Stimulated activated naive CD8-positive, alpha-beta T cell treated with anti-CD3 and anti-CD28 coated beads, Interleukin-15, amount 100 ng/mL, for 72 hours (primary cell): ENCODE results near the gene RELL1.
A peak's percentile ranks its signal among the peaks of the same experiment; 100 is the strongest.

Source experiments
- ATAC-seq: fragments of 150-1000 bp; cut with Tn5 transposase; 2 replicates; pipeline ENCODE4 v1.10.0; 2021; ENCODE audit warnings: mild to moderate bottlenecking, moderate library complexity
- DNase-seq, 2 donors: peaks; one replicate each; pipeline ENCODE4 v3.0.0; 2021 to 2022
- H3K27ac Mint-ChIP-seq, 2 donors: one replicate each; pipeline ENCODE4 v1.8.0; 2022; ENCODE audit warnings: mild to moderate bottlenecking in 2 of 2, mixed read lengths in 2 of 2, moderate library complexity in 2 of 2
- H3K27me3 Mint-ChIP-seq: one replicate; pipeline ENCODE4 v1.8.0; 2022; ENCODE audit warnings: mixed read lengths
- H3K4me1 Mint-ChIP-seq: one replicate; pipeline ENCODE4 v1.8.0; 2022; ENCODE audit warnings: mild to moderate bottlenecking, mixed read lengths
- H3K4me3 Mint-ChIP-seq, 2 donors: one replicate each; pipeline ENCODE4 v1.8.0; 2022; ENCODE audit warnings: mild to moderate bottlenecking in 2 of 2, mixed read lengths in 2 of 2, moderate library complexity in 1 of 2
- H3K9me3 Mint-ChIP-seq, 2 donors: one replicate each; pipeline ENCODE4 v1.8.0; 2022; ENCODE audit warnings: mixed read lengths in 2 of 2

The RELL1 gene

DNA sequence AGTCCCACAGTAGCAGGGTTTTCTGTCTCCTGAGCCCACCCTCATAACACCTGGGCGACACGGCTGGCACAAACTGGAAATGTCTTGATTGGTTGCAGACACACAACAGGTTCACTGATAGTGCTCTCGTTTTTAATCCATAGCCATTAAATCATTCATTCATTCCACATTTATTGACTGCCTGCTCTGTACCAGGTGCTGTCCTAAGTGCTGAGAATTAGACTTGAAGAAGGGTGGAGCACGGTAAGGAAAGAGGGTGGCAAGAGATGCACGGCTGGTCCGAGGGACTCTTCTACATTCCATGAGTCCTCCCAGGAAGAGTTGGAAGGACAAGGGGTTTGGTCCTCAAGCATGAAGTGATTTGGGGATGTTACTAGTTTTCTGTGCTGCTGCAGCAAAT, 100.0 kb downstream of the RELL1 start:
- ATAC-seq (no peak), DNase-seq (no peak)
- H3K9me3 Mint-ChIP-seq, result peaks cover 6 to 14% of the 10 kb centered on the region in 2 donors
- no peak overlapping the region for H3K4me3 Mint-ChIP-seq
- no peak overlapping the region for H3K27ac Mint-ChIP-seq
- H3K27me3 Mint-ChIP-seq, result peaks cover 17% of the 10 kb centered on the region
- H3K4me1 Mint-ChIP-seq, result peaks cover 12% of the 10 kb centered on the region

DNA sequence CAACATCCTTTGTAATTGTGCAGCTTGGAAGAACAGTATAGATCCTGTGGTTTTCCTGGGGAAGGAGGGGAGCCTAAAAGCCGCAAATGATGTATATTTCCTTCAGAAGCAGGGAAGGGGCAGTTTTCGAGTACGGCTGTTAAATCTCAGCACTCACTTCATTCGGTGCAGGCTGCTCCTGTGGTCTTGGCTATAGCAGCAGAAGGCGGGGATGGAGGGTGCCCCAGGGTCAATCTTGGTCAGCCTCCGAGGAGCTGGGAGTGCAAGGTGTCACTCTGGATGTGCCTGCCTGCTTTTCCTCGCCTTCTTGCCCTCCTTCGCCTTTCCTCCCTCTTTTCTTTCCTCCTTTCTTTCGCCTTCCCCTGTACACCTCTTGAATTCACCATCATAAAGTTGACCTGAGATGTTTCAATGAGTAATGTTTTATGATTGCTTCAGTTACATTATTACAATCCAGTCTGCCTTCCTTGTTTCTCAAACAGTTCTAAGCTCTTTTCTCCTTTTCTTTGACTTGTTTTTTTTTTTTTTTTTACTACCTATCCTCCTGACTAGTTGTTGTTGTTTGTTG, 101.6 kb downstream of the RELL1 start:
- Mint-ChIP-seq H3K9me3 (peaks cover 12 to 22% of the 10 kb centered on the region in 2 donors), H3K27me3 (peaks cover 17% of the 10 kb centered on the region), H3K27ac (no peak overlapping the region), H3K4me1 (peaks cover 12% of the 10 kb centered on the region), H3K4me3 (no peak overlapping the region)
- DNase-seq, result no peak
- no peak for ATAC-seq

DNA sequence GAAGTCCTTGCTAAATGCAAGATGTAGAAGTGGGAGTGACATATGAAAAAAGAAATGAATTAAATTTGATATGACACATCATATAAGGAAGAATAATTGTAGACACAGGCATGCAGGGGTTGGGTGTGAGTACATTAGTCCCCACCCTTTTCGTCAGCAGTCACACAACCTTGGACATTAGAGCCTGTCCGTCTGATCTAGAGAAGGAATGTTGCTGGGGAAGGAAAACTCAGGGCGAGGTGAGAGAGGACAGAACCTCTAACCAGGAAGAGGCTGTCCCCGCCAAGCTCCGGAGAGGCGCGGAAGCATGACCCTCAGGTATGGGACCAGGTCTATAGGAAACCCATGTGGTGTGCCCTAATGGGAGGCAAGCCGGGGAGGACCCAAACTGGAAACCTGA, 102.1 kb downstream of the RELL1 start:
- no peak overlapping the region for H3K27ac Mint-ChIP-seq

DNA sequence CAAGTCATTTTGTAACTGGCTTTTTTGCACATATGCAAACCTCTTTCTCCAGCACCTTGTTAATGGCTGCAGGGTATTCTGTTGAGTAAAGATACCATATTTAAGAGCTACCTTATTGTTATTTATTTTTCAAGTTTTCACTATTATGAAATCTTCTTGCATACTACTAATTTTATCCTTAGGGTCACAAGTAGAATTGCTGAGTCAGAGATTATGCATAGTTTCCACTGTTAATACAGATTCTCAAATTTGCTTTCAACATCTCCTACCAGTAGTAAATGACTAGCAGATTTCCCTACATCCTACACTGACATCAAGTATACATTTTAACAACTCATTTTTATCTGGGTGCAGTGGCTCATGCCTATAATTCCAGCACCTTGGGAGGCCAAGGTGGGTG, 112.6 kb downstream of the RELL1 start:
- Mint-ChIP-seq H3K27ac (no peak overlapping the region), H3K9me3 (peaks cover 13 to 16% of the 10 kb centered on the region in 2 donors), H3K4me3 (no peak overlapping the region), H3K27me3 (no peaks in the 10 kb centered on the region), H3K4me1 (no peaks in the 10 kb centered on the region)
- ATAC-seq, result no peak
- DNase-seq, result no peak

More for the DNA sequence above, 102.1 kb downstream of the RELL1 start:
- Mint-ChIP-seq H3K27me3 (peaks cover 17% of the 10 kb centered on the region), H3K4me1 (peaks cover 12% of the 10 kb centered on the region), H3K9me3 (peaks cover 17 to 26% of the 10 kb centered on the region in 2 donors), H3K4me3 (no peak overlapping the region)
- ATAC-seq, result no peak
- no peak for DNase-seq

DNA sequence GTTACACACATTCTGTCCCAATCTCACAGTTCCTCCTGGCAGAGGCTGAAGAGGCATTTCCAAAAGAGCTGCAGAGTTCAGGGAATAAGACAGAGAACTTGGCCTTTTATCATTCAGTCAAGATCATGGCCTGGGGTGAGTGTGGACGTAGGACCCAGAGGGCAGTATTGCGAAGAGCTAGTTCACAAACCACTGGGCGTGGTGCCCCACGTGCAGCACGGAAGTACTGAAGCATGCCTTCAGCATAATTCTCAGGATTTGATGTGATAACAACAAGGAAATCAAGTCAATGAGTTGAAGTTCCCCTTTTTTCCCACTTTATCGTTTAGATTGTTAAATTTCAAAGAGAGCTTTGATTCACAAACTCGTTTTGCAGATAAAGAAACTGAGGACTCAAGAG, 117.7 kb downstream of the RELL1 start:
- Mint-ChIP-seq H3K4me1 (no peaks in the 10 kb centered on the region), H3K27me3 (no peaks in the 10 kb centered on the region)

DNA sequence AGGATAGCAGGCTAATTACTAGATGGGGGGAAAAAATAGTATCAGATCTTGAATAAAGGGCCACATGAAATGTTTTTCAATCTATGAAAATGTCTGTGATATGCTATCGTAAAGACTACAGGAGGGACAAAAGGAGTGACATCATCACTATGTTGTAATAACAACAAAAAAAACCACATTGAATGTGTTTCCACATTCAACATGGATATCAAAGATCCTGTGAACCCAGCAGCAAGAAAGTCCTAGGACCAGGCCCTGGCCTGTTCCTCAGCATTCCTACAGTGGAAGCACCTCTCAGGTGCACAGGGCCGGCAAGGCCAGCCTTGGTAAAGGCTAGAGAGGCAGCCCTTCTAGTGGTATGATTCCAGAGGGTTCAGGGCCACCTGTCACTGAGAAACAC, 118.3 kb downstream of the RELL1 start:
- peak; percentile 21 for ATAC-seq

More for the DNA sequence above, 117.7 kb downstream of the RELL1 start:
- Mint-ChIP-seq H3K9me3 (no peaks in the 10 kb centered on the region), H3K4me3 (no peak overlapping the region), H3K27ac (no peak overlapping the region)
- DNase-seq, result no peak
- ATAC-seq, result no peak

DNA sequence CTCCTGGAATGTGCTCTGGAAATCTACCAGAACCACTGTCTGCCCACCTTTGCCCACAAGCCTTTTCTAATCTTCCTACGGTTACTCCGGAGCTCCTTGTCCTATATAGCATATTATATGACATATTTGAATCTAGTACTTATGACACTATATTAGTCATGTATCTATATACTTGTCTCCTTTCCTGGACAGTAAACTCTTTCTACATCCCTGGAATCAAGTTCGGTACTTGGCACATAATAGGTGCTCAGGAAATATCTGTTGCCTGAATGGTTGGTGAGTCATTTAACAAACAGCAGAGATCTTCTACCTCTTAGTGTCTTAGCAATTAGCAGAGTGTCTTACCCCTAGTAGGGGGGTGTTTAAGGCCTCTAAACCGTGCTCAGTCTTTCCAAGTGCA, 123.6 kb downstream of the RELL1 start:
- Mint-ChIP-seq H3K4me3 (no peak overlapping the region), H3K27me3 (no peaks in the 10 kb centered on the region), H3K9me3 (peaks cover 0 to 6% of the 10 kb centered on the region in 2 donors), H3K4me1 (no peaks in the 10 kb centered on the region), H3K27ac (no peak overlapping the region)
- ATAC-seq, result no peak
- no peak for DNase-seq

More for the DNA sequence above, 118.3 kb downstream of the RELL1 start:
- H3K9me3 Mint-ChIP-seq, result no peaks in the 10 kb centered on the region
- no peak overlapping the region for H3K27ac Mint-ChIP-seq
- no peaks in the 10 kb centered on the region for H3K27me3 Mint-ChIP-seq
- H3K4me3 Mint-ChIP-seq, result no peak overlapping the region
- H3K4me1 Mint-ChIP-seq, result no peaks in the 10 kb centered on the region
- DNase-seq, result no peak

GRCh38 chr4:37561803-37562207, 124.4 kb downstream of the RELL1 start:
- no peak overlapping the region for H3K4me3 Mint-ChIP-seq
- ATAC-seq (no peak), DNase-seq (no peak)
- no peaks in the 10 kb centered on the region for H3K4me1 Mint-ChIP-seq
- H3K27me3 Mint-ChIP-seq, result no peaks in the 10 kb centered on the region
- peaks cover 0 to 6% of the 10 kb centered on the region in 2 donors for H3K9me3 Mint-ChIP-seq
- no peak overlapping the region for H3K27ac Mint-ChIP-seq

- ATAC-seq (no peak), DNase-seq (no peak)
- Mint-ChIP-seq H3K4me1 (no peaks in the 10 kb centered on the region), H3K27me3 (no peaks in the 10 kb centered on the region), H3K4me3 (no peak overlapping the region), H3K27ac (no peak overlapping the region), H3K9me3 (peaks cover 0 to 6% of the 10 kb centered on the region in 2 donors)
Observed at GRCh38 chr4:37561196-37561802, 124.9 kb downstream of the RELL1 start.
